HG02642 (cell line): ENCODE data around the gene ABCA10.
"Not testable (repeated sequence)": the region's sequence is repeated elsewhere in the genome, so short reads cannot be mapped to it uniquely, and the experiment has no call there.

Experiments used
- ATAC-seq: cut with Tn5 transposase; IDR thresholded peaks from one replicate; pipeline ENCODE4 v1.9.1; 2021; ENCODE audit warnings: mild to moderate bottlenecking; ENCODE audit not compliant: unreplicated experiment, poor library complexity

Gene ABCA10

GRCh38 chr17:69175262-69175624 is 53.4 kb downstream of the ABCA10 start:
- ATAC-seq: no peak

DNA sequence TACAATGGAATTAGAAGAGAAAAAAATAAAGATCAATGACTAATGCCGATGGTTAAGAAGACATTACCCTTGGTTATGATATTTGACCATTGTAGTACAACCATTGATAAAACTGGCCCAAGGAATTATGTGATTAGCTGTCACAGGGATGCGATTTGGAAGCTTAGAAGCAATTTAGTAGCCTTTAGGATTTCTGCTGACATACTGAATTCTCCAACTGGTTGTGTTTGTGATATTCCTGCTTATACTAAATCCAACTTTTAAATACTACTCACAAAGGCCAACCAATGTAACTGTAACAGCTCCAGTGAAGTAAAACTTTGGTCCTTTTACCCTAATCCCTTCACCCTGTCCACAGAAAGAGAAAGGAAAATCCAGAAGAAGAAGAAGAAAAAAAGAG is 55.5 kb downstream of the ABCA10 start:
- ATAC-seq: no peak

DNA sequence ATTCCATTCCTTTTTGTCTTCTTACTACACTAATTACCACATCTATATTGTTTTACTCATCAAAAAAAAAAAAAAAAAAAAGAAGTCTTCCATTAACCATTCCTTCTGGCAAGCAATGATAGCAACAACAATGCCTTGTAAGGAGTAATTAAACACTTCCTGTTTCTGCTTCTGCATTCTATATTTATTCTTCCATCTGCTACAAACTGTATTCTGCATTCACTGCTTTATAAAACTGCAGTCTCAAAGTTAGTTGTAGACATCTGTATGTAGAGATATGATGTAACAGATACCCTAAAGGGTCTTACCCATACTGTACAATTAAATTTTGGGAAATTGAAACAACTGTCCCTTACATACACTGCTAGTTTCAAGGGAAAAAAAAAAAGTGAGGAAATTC is 58.2 kb downstream of the ABCA10 start:
- ATAC-seq: no peak

DNA sequence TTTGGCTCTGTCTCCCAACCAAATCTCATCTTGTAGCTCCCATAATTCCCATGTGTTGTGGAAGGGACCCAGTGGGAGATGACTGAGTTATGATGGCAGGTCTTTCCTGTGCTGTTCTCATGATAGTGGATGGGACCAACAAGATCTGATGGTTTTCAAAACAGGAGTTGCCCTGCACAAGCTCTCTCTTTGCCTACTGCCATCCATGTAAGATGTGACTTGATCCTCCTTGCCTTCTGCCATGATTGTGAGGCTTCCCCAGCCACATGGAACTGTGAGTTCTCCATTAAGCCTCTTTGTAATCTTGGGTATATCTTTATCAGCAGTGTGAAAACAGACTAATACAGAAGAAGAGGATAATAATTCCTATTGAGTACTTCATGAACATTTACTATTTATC is 60.0 kb downstream of the ABCA10 start:
- ATAC-seq: not testable (repeated sequence)

GRCh38 chr17:69166957-69167356 is 61.7 kb downstream of the ABCA10 start:
- no peak for ATAC-seq

DNA sequence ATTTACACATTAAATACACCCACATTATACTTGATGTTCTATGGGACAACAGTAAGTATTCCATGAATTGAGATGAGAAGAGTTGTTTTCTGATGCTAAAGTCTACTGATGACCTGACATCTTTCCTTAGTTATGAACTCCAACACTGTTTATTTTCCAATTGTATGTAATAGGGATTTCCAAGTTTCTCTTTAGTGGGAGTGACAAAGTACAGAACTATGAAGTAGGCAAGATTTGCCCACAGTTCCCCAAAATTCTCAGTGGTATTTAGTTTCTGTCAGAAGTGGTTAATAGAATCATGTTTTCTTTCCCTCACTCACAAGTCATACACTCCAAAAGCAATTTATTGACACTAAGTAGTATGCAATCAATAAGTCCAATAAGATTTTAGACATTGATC is 64.4 kb downstream of the ABCA10 start:
- no peak for ATAC-seq

DNA sequence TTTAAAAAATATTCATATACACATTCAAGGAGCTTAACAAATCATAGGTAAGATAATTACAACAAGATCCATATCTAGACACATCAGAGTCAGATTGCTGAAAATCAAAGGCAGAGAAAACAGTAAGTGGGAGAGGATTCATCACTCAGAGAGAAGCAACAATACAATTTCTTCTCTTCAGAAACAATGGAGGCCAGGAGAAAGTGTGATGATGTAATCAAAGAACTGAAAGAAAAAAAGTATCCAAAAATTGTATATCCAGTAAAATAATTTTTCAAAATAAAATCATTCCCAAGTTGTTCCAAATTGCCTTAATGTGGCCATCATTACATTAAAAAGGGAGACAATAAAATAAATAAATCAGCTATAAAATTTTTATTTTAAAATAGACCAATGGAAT is 69.2 kb downstream of the ABCA10 start:
- ATAC-seq: no peak

- no peak for ATAC-seq
Observed at GRCh38 chr17:69154267-69154666, 74.4 kb downstream of the ABCA10 start.

- ATAC-seq: no peak
Observed at GRCh38 chr17:69150333-69150732, 78.3 kb downstream of the ABCA10 start.

- no peak for ATAC-seq
Observed at GRCh38 chr17:69147460-69147859, 81.2 kb downstream of the ABCA10 start.

DNA sequence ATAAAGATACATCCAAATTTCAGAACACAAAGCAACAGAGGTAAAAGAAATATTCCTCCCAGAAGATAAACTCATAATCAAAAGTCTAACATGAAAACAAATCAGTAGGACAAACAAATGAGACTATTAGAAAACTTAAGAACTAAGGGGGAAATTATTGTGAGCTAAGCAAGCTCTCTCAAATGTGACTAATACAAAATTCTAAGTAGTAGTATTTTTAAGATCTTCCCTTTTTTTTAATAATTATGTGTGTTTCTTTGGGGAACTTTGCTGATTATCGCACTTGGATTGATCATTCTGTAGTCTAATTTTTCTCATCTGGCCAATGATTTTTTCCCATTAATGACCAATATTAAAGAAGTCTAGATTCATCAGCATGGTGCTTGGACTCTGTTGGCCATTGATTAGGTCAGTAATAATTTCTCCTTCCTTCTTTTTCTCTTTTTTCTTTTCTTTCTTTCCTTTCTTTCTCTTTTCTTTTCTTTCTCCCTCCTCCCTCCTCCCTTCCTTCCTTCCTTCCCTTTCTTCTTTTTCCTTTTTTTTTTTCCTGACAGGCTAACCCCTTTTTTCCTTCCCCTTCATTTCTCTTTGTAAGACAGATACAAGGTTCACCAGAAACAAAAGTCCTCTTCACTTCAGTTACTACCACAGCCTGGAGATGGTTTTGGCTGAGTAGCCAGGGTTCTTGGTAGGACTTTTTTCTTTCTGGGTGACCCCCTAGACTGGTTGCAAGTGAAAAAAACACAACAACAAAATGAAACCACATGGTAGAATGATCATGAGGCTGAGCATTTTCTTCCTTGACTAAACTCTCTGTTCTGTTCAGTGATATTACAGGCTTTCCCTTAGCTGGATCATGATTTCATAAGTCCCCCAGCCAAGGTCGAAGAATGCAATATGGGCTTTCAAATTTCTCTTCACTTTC is 84.0 kb downstream of the ABCA10 start:
- no peak for ATAC-seq

DNA sequence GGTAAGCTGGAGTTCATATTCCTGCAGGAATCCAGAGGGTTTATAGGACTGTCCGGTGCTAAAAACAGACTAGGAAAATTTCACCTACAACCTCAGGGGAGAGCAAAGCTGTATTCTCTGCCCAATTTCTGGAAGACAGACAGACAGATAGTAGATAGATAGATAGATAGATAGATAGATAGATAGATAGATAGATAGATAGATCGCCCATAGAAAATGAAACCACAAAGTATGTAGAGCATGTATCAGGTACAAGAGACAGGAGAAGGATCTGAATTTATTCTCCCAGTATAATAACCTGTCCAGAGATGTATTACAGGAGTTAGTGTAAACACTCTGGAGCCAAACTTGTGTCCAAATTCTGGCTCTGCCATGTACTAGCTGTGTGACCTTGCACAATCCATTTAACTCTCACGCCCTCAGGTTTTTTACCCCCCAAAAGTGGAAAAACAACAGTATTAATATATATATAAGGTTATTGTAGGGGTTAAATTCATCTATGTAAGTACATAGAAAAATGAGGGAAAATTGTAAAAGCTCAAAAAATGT is 84.9 kb downstream of the ABCA10 start:
- no peak for ATAC-seq

- no peak for ATAC-seq
Observed at GRCh38 chr17:69143151-69143550, 85.5 kb downstream of the ABCA10 start.

GRCh38 chr17:69142175-69142802 is 86.3 kb downstream of the ABCA10 start:
- ATAC-seq: no peak

GRCh38 chr17:69141431-69142174 is 87.0 kb downstream of the ABCA10 start, which contains the start of gene ABCA6:
Gene ABCA6, minus strand, starts transcription at chr17:69141895. Its CDS starts 1,192 bp downstream, at chr17:69140703.
- ATAC-seq: no peak

- ATAC-seq: no peak
Observed at GRCh38 chr17:69134112-69134511, 94.5 kb downstream of the ABCA10 start.

DNA sequence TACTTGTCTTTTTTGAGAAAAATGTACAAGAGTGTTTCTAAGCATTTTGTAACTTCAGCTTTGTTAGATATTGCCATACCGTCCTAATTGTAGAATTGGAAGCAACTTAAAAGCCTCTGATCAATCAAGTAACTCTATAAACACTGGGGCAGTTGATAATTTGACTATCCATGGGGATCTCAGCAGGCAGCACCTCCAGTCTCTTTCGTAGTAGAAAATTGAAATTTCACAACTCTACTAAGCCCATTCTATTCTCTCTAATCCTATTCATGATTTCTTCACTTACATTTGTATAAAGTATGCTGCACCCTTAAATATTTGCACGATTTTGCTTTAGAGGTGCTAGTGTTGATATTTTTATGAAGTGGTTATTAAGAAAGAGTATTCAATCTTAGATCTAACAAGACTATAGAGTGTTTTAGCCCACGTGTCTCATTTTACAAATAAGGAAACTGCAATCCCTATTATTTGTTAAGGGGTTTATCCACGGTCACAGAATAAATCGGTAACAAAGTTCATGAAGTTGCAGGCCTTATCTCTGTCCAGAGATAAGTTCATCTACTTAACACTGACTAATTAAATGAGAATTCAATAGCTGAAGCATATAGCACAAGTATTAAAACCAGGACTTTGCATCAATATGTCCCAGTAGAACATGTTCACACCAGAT is 97.9 kb downstream of the ABCA10 start:
- ATAC-seq: no peak

DNA sequence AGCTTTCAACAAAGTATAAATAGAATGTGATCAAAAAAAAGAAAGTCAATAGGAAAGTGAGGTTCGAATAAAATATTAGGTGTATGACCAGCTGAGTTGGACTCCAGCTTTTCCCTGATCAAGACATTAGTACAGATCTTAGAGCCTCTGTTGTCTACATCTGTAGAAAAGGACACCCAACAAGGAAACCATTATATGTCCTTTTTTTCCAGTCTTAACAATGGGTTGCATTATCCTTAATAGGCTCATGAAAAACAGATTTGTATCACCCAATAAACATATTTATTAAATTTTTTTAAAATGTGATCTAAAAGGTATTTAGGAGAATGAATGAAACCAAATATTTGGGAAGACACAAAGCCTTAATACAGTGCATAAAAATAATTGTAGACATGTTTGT is 105.0 kb downstream of the ABCA10 start:
- ATAC-seq: no peak

- no peak for ATAC-seq
Observed at GRCh38 chr17:69122065-69122464, 106.6 kb downstream of the ABCA10 start.
